Sigmoid colon (tissue), 7 donors: ENCODE data around the gene CYP3A7. TPM values are rescaled to one million over a fixed set of nuclear protein-coding genes. Genes with fewer than 3 reads are reported as not detected.

Experiments used
- DNase-seq: peaks from one replicate; pipeline ENCODE4 v3.0.0-alpha.2; 2019
- H3K27ac ChIP-seq, 4 donors: fragments of 200-600 bp; sonication (generic); one replicate each; pipeline ENCODE4 v1.5.1; 2016 to 2019; ENCODE audit warnings: mild to moderate bottlenecking in 1 of 4
- H3K27me3 ChIP-seq, 3 donors: fragments of 200-600 bp; sonication (generic); one replicate each; pipeline ENCODE4 v1.5.1; 2019; ENCODE audit warnings: mild to moderate bottlenecking in 1 of 3
- H3K36me3 ChIP-seq, 4 donors: fragments of 200-600 bp; sonication (generic); one replicate each; pipeline ENCODE4 v1.5.1; 2016 to 2019
- H3K4me1 ChIP-seq, 4 donors: fragments of 200-600 bp; sonication (generic); one replicate each; pipeline ENCODE4 v1.5.1; 2017 to 2019
- H3K4me3 ChIP-seq, 4 donors: fragments of 200-600 bp; sonication (generic); one replicate each; pipeline ENCODE4 v1.5.1; 2017 to 2019; ENCODE audit warnings: mild to moderate bottlenecking in 2 of 4, moderate library complexity in 1 of 4
- H3K9me3 ChIP-seq, 4 donors: fragments of 200-600 bp in 3 of 4; sonication (generic) in 3 of 4; one replicate each; pipeline versions ENCODE4 v1.5.1 to v1.6.1; 2013 to 2019
- CTCF ChIP-seq, 4 experiments: fragments of 450-650 bp in 3 of 4; fragments of 200-600 bp in 1 of 4; IDR thresholded peaks; one replicate each; pipeline ENCODE4 v1.5.1; 2016 to 2019; ENCODE audit warnings: antibody characterized with exemption in 4 of 4, mild to moderate bottlenecking in 3 of 4, moderate library complexity in 2 of 4
- EP300 ChIP-seq, 4 donors: sonication (generic); formaldehyde crosslinking; IDR thresholded peaks; one replicate each; pipeline ENCODE4 v1.6.1; 2017; ENCODE audit warnings: antibody characterized with exemption in 4 of 4
- POLR2A ChIP-seq, 2 donors: fragments of 450-650 bp; IDR thresholded peaks; one replicate each; pipeline ENCODE4 v1.6.1; 2016; ENCODE audit warnings: antibody characterized with exemption in 2 of 2, mild to moderate bottlenecking in 2 of 2, moderate library complexity in 2 of 2
- POLR2AphosphoS5 ChIP-seq, 4 donors: sonication (generic); formaldehyde crosslinking; IDR thresholded peaks; one replicate each; pipeline ENCODE4 v1.6.1; 2017; ENCODE audit warnings: antibody characterized with exemption in 4 of 4
- WGBS, 2 donors: extraction: QIAGEN DNeasy Blood & Tissue Kit; methylation state at CpG; one replicate each; pipeline ENCODE4 v1.1.7; 2013; 5-methylcytosine and 5-hydroxymethylcytosine counted together
- intact Hi-C: fragments of 100-400 bp; cut with DNase I; formaldehyde crosslinking; loops from one replicate; pipeline ENCODE4 v1.15.1; 2023
- polyA plus RNA-seq, 3 donors: library from polyadenylated mRNA; stranded (reverse); fragments of 200-250 nt; gene quantifications; one replicate each; pipeline ENCODE4 v1.2.3, GENCODE V29; 2013
- total RNA-seq, 4 donors: library from RNA; depleted of rRNA; stranded (reverse); fragments of >200 nt; gene quantifications; one replicate each; pipeline ENCODE4 v1.1.0, GENCODE V29; 2016
- donor health status: healthy with polysubstance abuse.
- donor health status: Bipolar disorder and iron deficiency.
- donor health status: healthy.

CYP3A7 gene
- total and polyA plus RNA-seq, 7 donors: 0.10 to 0.46 (median 0.34) TPM; not detected in 3

- peaks cover 0 to under 1% (median 0%) of the 10 kb centered on the region in 4 donors for H3K4me1 ChIP-seq
- H3K9me3 ChIP-seq: no peaks in the 10 kb centered on the region
- no peak for DNase-seq
- no peaks in the 10 kb centered on the region for H3K36me3 ChIP-seq
- H3K27ac ChIP-seq: no peak overlapping the region
- WGBS, 2 donors: 91% methylated on average over 9 of the region's 9 CpGs
- H3K27me3 ChIP-seq: no peaks in the 10 kb centered on the region
- intact Hi-C loops: no loop called here
- no peak for TF ChIP-seq EP300 (IDR thresholded peaks at IDR 0.05)
- no peak for TF ChIP-seq CTCF (IDR thresholded peaks at IDR 0.05)
- TF ChIP-seq POLR2AphosphoS5 (IDR thresholded peaks at IDR 0.05): no peak
- TF ChIP-seq POLR2A (IDR thresholded peaks at IDR 0.05): no peak
- H3K4me3 ChIP-seq: no peak overlapping the region
Observed at GRCh38 chr7:99685129-99685758, 49.8 kb downstream of the CYP3A7 start.

GRCh38 chr7:99679400-99680191, 55.4 kb downstream of the CYP3A7 start, which contains the start of gene CYP3A5:
TSS of gene CYP3A5 (minus strand) at chr7:99679996. CDS start at chr7:99679896, 100 bp downstream.
- Histone ChIP-seq H3K4me3 (peak within 1 kb of the TSS in 2 of 4 donors; percentile 20 to 29), H3K27me3 (no peaks in the 10 kb centered on the region), H3K36me3 (no peaks in the 10 kb centered on the region), H3K9me3 (no peaks in the 10 kb centered on the region), H3K27ac (peak within 1 kb of the TSS in 3 of 4 donors; percentile 52 to 57 (median 53)), H3K4me1 (peaks cover 0 to 19% (median 13%) of the 10 kb centered on the region in 4 donors)
- WGBS, 2 donors: 12 to 60% methylated on average over 10 of the region's 10 CpGs
- intact Hi-C loops: no loop called here
- TF ChIP-seq POLR2AphosphoS5 (IDR thresholded peaks at IDR 0.05) (peak in 3 of 4 donors; percentile 34 to 81 (median 54)), CTCF (IDR thresholded peaks at IDR 0.05) (no peak), POLR2A (IDR thresholded peaks at IDR 0.05) (peak in 1 of 2 donors; percentile 72), EP300 (IDR thresholded peaks at IDR 0.05) (no peak)
- peak; percentile 73 for DNase-seq

- 11 to 64% methylated on average over 4 of the region's 4 CpGs for WGBS, 2 donors
- intact Hi-C loops: no loop called here
- DNase-seq: no peak
- Histone ChIP-seq H3K9me3 (no peaks in the 10 kb centered on the region), H3K27ac (peak overlapping the region in 3 of 4 donors; percentile 52 to 57 (median 53)), H3K4me1 (peaks cover 0 to 19% (median 13%) of the 10 kb centered on the region in 4 donors), H3K36me3 (no peaks in the 10 kb centered on the region), H3K4me3 (peak overlapping the region in 1 of 4 donors; percentile 20), H3K27me3 (no peaks in the 10 kb centered on the region)
- TF ChIP-seq POLR2A (IDR thresholded peaks at IDR 0.05) (no peak), CTCF (IDR thresholded peaks at IDR 0.05) (no peak), POLR2AphosphoS5 (IDR thresholded peaks at IDR 0.05) (no peak), EP300 (IDR thresholded peaks at IDR 0.05) (no peak)
Observed at GRCh38 chr7:99679032-99679399, 56.0 kb downstream of the CYP3A7 start.

GRCh38 chr7:99677648-99678045, 57.3 kb downstream of the CYP3A7 start:
- DNase-seq: no peak
- H3K27me3 ChIP-seq: no peaks in the 10 kb centered on the region
- no peaks in the 10 kb centered on the region for H3K9me3 ChIP-seq
- TF ChIP-seq CTCF (IDR thresholded peaks at IDR 0.05): no peak
- TF ChIP-seq EP300 (IDR thresholded peaks at IDR 0.05): no peak
- TF ChIP-seq POLR2AphosphoS5 (IDR thresholded peaks at IDR 0.05): no peak
- no peak for TF ChIP-seq POLR2A (IDR thresholded peaks at IDR 0.05)
- WGBS, 2 donors: 81 to 99% methylated on average over 2 of the region's 2 CpGs
- H3K27ac ChIP-seq: no peak overlapping the region
- H3K36me3 ChIP-seq: peaks cover 0 to 5% (median 0%) of the 10 kb centered on the region in 4 donors
- no peak overlapping the region for H3K4me3 ChIP-seq
- intact Hi-C loops: no loop called here
- H3K4me1 ChIP-seq: peaks cover 0 to 19% (median 13%) of the 10 kb centered on the region in 4 donors
